HepG2 (cell line): Measurements from ENCODE around the gene SLC10A1.
A peak's percentile ranks its signal among the peaks of the same experiment; 100 is the strongest.

Source experiments
- CTCF ChIP-seq: sonication (generic); formaldehyde crosslinking; IDR thresholded peaks from 2 replicates; pipeline ENCODE4 v1.5.0; 2020; ENCODE audit warnings: mild to moderate bottlenecking, missing genetic modification reagents, moderate library complexity
- FOXA1 ChIP-seq, 2 experiments: fragments of 450-650 bp in 1 of 2; sonication (generic) in 1 of 2; formaldehyde crosslinking in 1 of 2; IDR thresholded peaks; 2 replicates each; pipeline versions ENCODE4 v1.4.0 to v1.6.1; 2016 to 2020; ENCODE audit warnings: missing genetic modification reagents in 1 of 2
- JDP2 ChIP-seq: sonication (generic); formaldehyde crosslinking; IDR thresholded peaks from 2 replicates; pipeline ENCODE4 v1.8.1; 2022; ENCODE audit warnings: missing genetic modification reagents, borderline replicate concordance
- NFRKB ChIP-seq: fragments of 450-650 bp; IDR thresholded peaks from 2 replicates; pipeline ENCODE4 v1.6.1; 2017
- POLR2AphosphoS5 ChIP-seq: IDR thresholded peaks from 2 replicates; pipeline ENCODE4 v1.6.1; 2012; ENCODE audit warnings: low read depth, low read length
- SMYD3 ChIP-seq: sonication (generic); formaldehyde crosslinking; IDR thresholded peaks from 2 replicates; pipeline ENCODE4 v1.8.1; 2023; ENCODE audit warnings: mild to moderate bottlenecking, missing genetic modification reagents
- ZNF17 ChIP-seq: sonication (generic); formaldehyde crosslinking; IDR thresholded peaks from 2 replicates; pipeline ENCODE4 v1.5.0; 2020; ENCODE audit warnings: mild to moderate bottlenecking, missing genetic modification reagents
- ZNF546 ChIP-seq: sonication (generic); formaldehyde crosslinking; conservative IDR thresholded peaks from 2 replicates; pipeline ENCODE4 v1.8.1; 2023; ENCODE audit warnings: mild to moderate bottlenecking, missing genetic modification reagents
- ZNF629 ChIP-seq: sonication (generic); formaldehyde crosslinking; conservative IDR thresholded peaks from 2 replicates; pipeline ENCODE4 v1.5.0; 2020; ENCODE audit warnings: missing genetic modification reagents
- TF ChIP-seq, protein P1 (sequence below): sonication (generic); formaldehyde crosslinking; IDR thresholded peaks from 2 replicates; pipeline ENCODE4 v1.4.0; 2020; ENCODE audit warnings: missing genetic modification reagents, borderline replicate concordance
- TF ChIP-seq, protein P2 (sequence below): IDR thresholded peaks from 2 replicates; pipeline ENCODE4 v1.6.1; 2012; ENCODE audit warnings: inconsistent platforms

GRCh38 chr14:69770559-69770958 is 26.5 kb downstream of the SLC10A1 start:
- TF ChIP-seq CTCF, result no peak
- no peak for TF ChIP-seq JDP2 (CRISPR knock-in tag)
- TF ChIP-seq ZNF629, result no peak
- TF ChIP-seq, protein P1, sequence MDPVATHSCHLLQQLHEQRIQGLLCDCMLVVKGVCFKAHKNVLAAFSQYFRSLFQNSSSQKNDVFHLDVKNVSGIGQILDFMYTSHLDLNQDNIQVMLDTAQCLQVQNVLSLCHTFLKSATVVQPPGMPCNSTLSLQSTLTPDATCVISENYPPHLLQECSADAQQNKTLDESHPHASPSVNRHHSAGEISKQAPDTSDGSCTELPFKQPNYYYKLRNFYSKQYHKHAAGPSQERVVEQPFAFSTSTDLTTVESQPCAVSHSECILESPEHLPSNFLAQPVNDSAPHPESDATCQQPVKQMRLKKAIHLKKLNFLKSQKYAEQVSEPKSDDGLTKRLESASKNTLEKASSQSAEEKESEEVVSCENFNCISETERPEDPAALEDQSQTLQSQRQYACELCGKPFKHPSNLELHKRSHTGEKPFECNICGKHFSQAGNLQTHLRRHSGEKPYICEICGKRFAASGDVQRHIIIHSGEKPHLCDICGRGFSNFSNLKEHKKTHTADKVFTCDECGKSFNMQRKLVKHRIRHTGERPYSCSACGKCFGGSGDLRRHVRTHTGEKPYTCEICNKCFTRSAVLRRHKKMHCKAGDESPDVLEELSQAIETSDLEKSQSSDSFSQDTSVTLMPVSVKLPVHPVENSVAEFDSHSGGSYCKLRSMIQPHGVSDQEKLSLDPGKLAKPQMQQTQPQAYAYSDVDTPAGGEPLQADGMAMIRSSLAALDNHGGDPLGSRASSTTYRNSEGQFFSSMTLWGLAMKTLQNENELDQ (CRISPR knock-in tag), result no peak
- TF ChIP-seq NFRKB, result no peak
- TF ChIP-seq, protein P2, sequence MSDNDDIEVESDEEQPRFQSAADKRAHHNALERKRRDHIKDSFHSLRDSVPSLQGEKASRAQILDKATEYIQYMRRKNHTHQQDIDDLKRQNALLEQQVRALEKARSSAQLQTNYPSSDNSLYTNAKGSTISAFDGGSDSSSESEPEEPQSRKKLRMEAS, result no peak
- TF ChIP-seq ZNF17, result no peak
- 0 out of 2 replicates have a peak, but pooled peaks have one; percentile 30 for TF ChIP-seq POLR2AphosphoS5
- TF ChIP-seq FOXA1 (IDR thresholded peaks at IDR 0.05), result no peak
- TF ChIP-seq FOXA1 (CRISPR knock-in tag; IDR thresholded peaks at IDR 0.05), result no peak
- no peak for TF ChIP-seq SMYD3 (CRISPR knock-in tag)
- no peak for TF ChIP-seq ZNF546
